ENCODE results near the gene ARHGAP33. TPM values are rescaled to one million over a fixed set of nuclear protein-coding genes. Genes with fewer than 3 reads are reported as not detected.

Gene ARHGAP33
- total RNA-seq, 4 donors from 2014 or later: 20.6 to 42.7 (median 31.7) TPM

GRCh38 chr19:35774274-35775045 lies 904 bp upstream of the ARHGAP33 start:
- Histone ChIP-seq H3K4me3 (peak overlapping the region; percentile 86), H3K9me3 (no peaks in the 10 kb centered on the region), H3K27me3 (no peaks in the 10 kb centered on the region), H3K36me3 (peaks cover 3% of the 10 kb centered on the region), H3K27ac (no peak overlapping the region), H3K4me1 (peaks cover 18% of the 10 kb centered on the region)
- no peak for TF ChIP-seq EP300 (IDR thresholded peaks at IDR 0.05)
- TF ChIP-seq POLR2A (IDR thresholded peaks at IDR 0.05): no peak
- TF ChIP-seq POLR2AphosphoS5 (IDR thresholded peaks at IDR 0.05): no peak
- TF ChIP-seq CTCF (IDR thresholded peaks at IDR 0.05): no peak
- no peak for DNase-seq (ENCODE audit: low spot score in 2 of 2)
- 43% methylated on average over 16 of the region's 16 CpGs for WGBS

DNA sequence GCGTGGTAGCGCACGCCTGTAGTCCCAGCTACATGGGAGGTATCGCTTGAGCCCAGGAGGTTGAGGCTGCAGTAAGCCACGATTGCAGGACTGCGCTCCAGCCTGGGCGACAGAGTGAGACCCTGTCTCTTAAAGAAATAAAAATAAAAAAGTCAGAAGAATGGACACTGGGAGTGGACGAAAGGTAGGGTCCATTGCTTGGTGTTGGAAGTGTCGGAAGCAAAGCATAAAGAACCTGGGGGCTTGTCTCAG lies 392 bp upstream of the ARHGAP33 start:
- 7% methylated on average over 9 of the region's 9 CpGs for WGBS
- no peak for TF ChIP-seq POLR2A (IDR thresholded peaks at IDR 0.05)
- TF ChIP-seq CTCF (IDR thresholded peaks at IDR 0.05): no peak
- no peak for TF ChIP-seq EP300 (IDR thresholded peaks at IDR 0.05)
- TF ChIP-seq POLR2AphosphoS5 (IDR thresholded peaks at IDR 0.05): no peak
- no peak overlapping the region for H3K27ac ChIP-seq
- DNase-seq (ENCODE audit: low spot score in 2 of 2): no peak
- H3K4me1 ChIP-seq: peaks cover 18% of the 10 kb centered on the region
- H3K9me3 ChIP-seq: no peaks in the 10 kb centered on the region
- no peaks in the 10 kb centered on the region for H3K27me3 ChIP-seq
- H3K4me3 ChIP-seq: peak overlapping the region; percentile 86
- peaks cover 6% of the 10 kb centered on the region for H3K36me3 ChIP-seq

- 50% methylated on average over 13 of the region's 13 CpGs for WGBS
- H3K4me1 ChIP-seq: peaks cover 18% of the 10 kb centered on the region
- H3K27me3 ChIP-seq: no peaks in the 10 kb centered on the region
- TF ChIP-seq POLR2A (IDR thresholded peaks at IDR 0.05) (no peak), EP300 (IDR thresholded peaks at IDR 0.05) (no peak), POLR2AphosphoS5 (IDR thresholded peaks at IDR 0.05) (no peak), CTCF (IDR thresholded peaks at IDR 0.05) (no peak)
- H3K4me3 ChIP-seq: peak overlapping the region; percentile 86
- peak in 1 of 2 donors; percentile 57 for DNase-seq (ENCODE audit: low spot score in 2 of 2)
- peaks cover 18% of the 10 kb centered on the region for H3K36me3 ChIP-seq
- no peaks in the 10 kb centered on the region for H3K9me3 ChIP-seq
- H3K27ac ChIP-seq: no peak overlapping the region
Measured at GRCh38 chr19:35776102-35776788, 881 bp downstream of the ARHGAP33 start.

DNA sequence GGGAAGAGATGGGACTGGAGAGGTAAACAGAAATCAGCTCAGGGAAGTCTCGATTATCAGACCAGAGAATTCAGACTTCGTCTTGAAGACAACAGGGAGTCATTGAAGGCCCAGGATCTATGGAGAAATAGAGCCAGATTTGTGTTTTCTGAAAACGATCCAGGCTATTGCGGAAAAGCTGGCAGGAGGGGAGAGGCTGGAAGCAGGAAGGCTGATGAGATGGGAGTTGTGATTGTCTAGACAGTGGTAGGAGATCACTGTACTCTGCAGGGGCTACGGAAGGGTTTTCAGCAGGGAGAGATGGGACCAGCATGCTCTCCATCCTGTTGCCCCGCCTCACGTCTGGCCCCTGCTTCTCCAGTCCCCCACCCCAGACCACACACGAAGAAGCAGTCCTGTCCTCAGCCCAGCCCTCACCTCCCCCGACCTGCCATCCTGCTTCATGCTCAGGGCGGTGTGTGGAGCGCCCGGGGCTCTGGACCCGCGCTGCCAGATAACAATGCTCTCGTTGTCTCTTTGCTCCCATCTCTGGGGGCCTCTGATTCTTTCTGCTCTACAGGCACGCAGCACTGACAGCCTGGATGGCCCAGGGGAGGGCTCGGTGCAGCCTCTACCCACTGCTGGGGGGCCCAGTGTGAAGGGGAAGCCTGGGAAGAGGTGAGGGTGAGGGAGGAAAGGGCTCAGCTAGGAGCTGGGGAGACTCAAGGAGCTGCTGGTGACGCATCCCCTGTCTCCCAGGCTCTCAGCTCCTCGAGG lies 1.9 kb downstream of the ARHGAP33 start:
- WGBS: 72% methylated on average over 18 of the region's 19 CpGs
- H3K9me3 ChIP-seq: no peaks in the 10 kb centered on the region
- peaks cover 18% of the 10 kb centered on the region for H3K4me1 ChIP-seq
- H3K4me3 ChIP-seq: no peak overlapping the region
- H3K27ac ChIP-seq: no peak overlapping the region
- H3K36me3 ChIP-seq: peaks cover 29% of the 10 kb centered on the region
- DNase-seq (ENCODE audit: low spot score in 2 of 2): peak in 1 of 2 donors; percentile 48
- H3K27me3 ChIP-seq: no peaks in the 10 kb centered on the region
- TF ChIP-seq POLR2A (IDR thresholded peaks at IDR 0.05): no peak
- no peak for TF ChIP-seq POLR2AphosphoS5 (IDR thresholded peaks at IDR 0.05)
- TF ChIP-seq CTCF (IDR thresholded peaks at IDR 0.05): no peak
- no peak for TF ChIP-seq EP300 (IDR thresholded peaks at IDR 0.05)

GRCh38 chr19:35777961-35778360 lies 2.6 kb downstream of the ARHGAP33 start:
- H3K27me3 ChIP-seq: no peaks in the 10 kb centered on the region
- H3K9me3 ChIP-seq: no peaks in the 10 kb centered on the region
- no peak overlapping the region for H3K27ac ChIP-seq
- TF ChIP-seq POLR2A (IDR thresholded peaks at IDR 0.05) (no peak), EP300 (IDR thresholded peaks at IDR 0.05) (no peak), POLR2AphosphoS5 (IDR thresholded peaks at IDR 0.05) (no peak), CTCF (IDR thresholded peaks at IDR 0.05) (no peak)
- WGBS: 96% methylated on average over 7 of the region's 7 CpGs
- H3K4me1 ChIP-seq: peaks cover 18% of the 10 kb centered on the region
- H3K4me3 ChIP-seq: no peak overlapping the region
- DNase-seq (ENCODE audit: low spot score in 2 of 2): peak in 1 of 2 donors; percentile 52
- H3K36me3 ChIP-seq: peaks cover 34% of the 10 kb centered on the region

Data from suprapubic skin (tissue), 4 donors.